Right lobe of liver (tissue), 6 donors: ENCODE results near the gene RREB1. TPM values are rescaled to one million over a fixed set of nuclear protein-coding genes. Genes with fewer than 3 reads are reported as not detected.
A peak's percentile ranks its signal among the peaks of the same experiment; 100 is the strongest.

Source experiments
- ATAC-seq, 4 donors: fragments of 200-7000 bp; cut with Tn5 transposase; one replicate each; pipeline ENCODE4 v1.9.1; 2020; ENCODE audit warnings: mild to moderate bottlenecking in 4 of 4, moderate library complexity in 4 of 4
- DNase-seq, 3 donors: peaks; one replicate each; pipeline ENCODE4 v3.0.0-alpha.2; 2020
- H3K27ac ChIP-seq, 3 donors: fragments of 200-600 bp; one replicate each; pipeline ENCODE4 v1.8.0; 2022
- H3K27me3 ChIP-seq, 2 donors: fragments of 200-600 bp; one replicate each; pipeline ENCODE4 v1.8.0; 2022
- H3K36me3 ChIP-seq, 4 donors: fragments of 200-600 bp; sonication (generic) in 1 of 4; one replicate each; pipeline versions ENCODE4 v1.5.1 to v1.8.0; 2017 to 2022; ENCODE audit warnings: control low read depth in 1 of 4
- H3K4me1 ChIP-seq, 4 donors: fragments of 200-600 bp; sonication (generic) in 1 of 4; one replicate each; pipeline versions ENCODE4 v1.5.1 to v1.8.0; 2017 to 2022; ENCODE audit warnings: control low read depth in 1 of 4
- H3K4me3 ChIP-seq, 3 donors: fragments of 200-600 bp; one replicate each; pipeline ENCODE4 v1.8.0; 2022
- H3K9me3 ChIP-seq, 4 donors: fragments of 200-600 bp; sonication (generic) in 1 of 4; one replicate each; pipeline versions ENCODE4 v1.5.1 to v1.8.0; 2017 to 2022; ENCODE audit warnings: control low read depth in 1 of 4
- POLR2A ChIP-seq: fragments of 450-650 bp; IDR thresholded peaks from one replicate; pipeline ENCODE4 v1.6.1; 2017; ENCODE audit warnings: antibody characterized with exemption, mild to moderate bottlenecking
- WGBS: methylation state at CpG from one replicate; pipeline ENCODE4 v1.1.6; 2018; ENCODE audit warnings: low coverage, low lambda C conversion rate; ENCODE audit not compliant: insufficient coverage; ENCODE audit errors: missing lambda C conversion rate; 5-methylcytosine and 5-hydroxymethylcytosine counted together
- intact Hi-C, 2 donors: fragments of 100-400 bp; cut with DNase I; formaldehyde crosslinking; loops; one replicate each; pipeline versions ENCODE4 v1.11.2 to v1.14.1; 2022
- total RNA-seq, 6 experiments: library from RNA; depleted of rRNA in 2 of 6; stranded (reverse); fragments of >200 nt in 2 of 6; fragmentation: NEBNext Ultra II Directional in 3 of 6; extraction: Animal tissue kit (Norgen Biotek cat#: 25700) in 3 of 6; gene quantifications; one replicate each; pipeline versions ENCODE4 v1.1.0 to v1.2.4, GENCODE V29; 2016 to 2023
- TF ChIP-seq, protein P1 (sequence below), 4 donors: fragments of 200-600 bp in 3 of 4; fragments of 450-650 bp in 1 of 4; IDR thresholded peaks; one replicate each; pipeline versions ENCODE4 v1.5.1 to v1.8.0; 2016 to 2022; ENCODE audit warnings: antibody characterized with exemption in 4 of 4, mild to moderate bottlenecking in 2 of 4
- donor health status: DM: no; HTN: yes; CAD: no.
- donor health status: DM: no; HTN: no; CAD: no.
- donor health status: DM: no; HTN: no; CAD: no.
- donor health status: DM: no; HTN: yes; CAD: no.
- donor health status: DM: no; HTN: yes; CAD: no.

RREB1 gene
- total RNA-seq, 6 experiments from 2014 or later: 28.7 to 46.3 (median 39.6) TPM

DNA sequence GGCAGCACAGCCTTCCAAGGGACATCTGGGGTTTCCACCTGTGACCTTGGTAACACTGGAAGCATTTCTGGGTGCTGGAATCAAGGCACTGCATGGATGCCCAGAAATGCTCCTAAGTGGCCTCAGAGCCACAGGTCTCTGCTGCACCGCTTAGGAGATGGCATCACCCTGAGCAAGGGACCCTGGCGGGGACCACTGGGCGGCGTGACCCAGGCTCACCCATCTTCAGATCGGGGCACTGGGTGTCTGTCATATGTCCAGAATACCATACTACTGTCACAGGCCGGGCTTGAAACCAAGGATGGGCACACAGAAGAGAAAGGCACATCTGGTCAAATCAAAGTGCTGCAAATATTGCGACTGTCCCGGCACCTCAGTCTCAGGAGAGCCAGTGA lies 159.3 kb downstream of the RREB1 start:
- Histone ChIP-seq H3K36me3 (no peaks in the 10 kb centered on the region), H3K27ac (no peak overlapping the region), H3K4me1 (peaks cover 0 to 20% (median 5%) of the 10 kb centered on the region in 4 donors), H3K27me3 (no peaks in the 10 kb centered on the region), H3K9me3 (no peaks in the 10 kb centered on the region), H3K4me3 (no peak overlapping the region)
- intact Hi-C loops: no loop called here
- WGBS: no CpG with 5 or more reads among the region's 8 CpGs
- TF ChIP-seq POLR2A: no peak
- TF ChIP-seq, protein P1, sequence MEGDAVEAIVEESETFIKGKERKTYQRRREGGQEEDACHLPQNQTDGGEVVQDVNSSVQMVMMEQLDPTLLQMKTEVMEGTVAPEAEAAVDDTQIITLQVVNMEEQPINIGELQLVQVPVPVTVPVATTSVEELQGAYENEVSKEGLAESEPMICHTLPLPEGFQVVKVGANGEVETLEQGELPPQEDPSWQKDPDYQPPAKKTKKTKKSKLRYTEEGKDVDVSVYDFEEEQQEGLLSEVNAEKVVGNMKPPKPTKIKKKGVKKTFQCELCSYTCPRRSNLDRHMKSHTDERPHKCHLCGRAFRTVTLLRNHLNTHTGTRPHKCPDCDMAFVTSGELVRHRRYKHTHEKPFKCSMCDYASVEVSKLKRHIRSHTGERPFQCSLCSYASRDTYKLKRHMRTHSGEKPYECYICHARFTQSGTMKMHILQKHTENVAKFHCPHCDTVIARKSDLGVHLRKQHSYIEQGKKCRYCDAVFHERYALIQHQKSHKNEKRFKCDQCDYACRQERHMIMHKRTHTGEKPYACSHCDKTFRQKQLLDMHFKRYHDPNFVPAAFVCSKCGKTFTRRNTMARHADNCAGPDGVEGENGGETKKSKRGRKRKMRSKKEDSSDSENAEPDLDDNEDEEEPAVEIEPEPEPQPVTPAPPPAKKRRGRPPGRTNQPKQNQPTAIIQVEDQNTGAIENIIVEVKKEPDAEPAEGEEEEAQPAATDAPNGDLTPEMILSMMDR (IDR thresholded peaks at IDR 0.05): no peak
- ATAC-seq: no peak
- DNase-seq: peak in 2 of 3 donors; percentile 36 to 37

DNA sequence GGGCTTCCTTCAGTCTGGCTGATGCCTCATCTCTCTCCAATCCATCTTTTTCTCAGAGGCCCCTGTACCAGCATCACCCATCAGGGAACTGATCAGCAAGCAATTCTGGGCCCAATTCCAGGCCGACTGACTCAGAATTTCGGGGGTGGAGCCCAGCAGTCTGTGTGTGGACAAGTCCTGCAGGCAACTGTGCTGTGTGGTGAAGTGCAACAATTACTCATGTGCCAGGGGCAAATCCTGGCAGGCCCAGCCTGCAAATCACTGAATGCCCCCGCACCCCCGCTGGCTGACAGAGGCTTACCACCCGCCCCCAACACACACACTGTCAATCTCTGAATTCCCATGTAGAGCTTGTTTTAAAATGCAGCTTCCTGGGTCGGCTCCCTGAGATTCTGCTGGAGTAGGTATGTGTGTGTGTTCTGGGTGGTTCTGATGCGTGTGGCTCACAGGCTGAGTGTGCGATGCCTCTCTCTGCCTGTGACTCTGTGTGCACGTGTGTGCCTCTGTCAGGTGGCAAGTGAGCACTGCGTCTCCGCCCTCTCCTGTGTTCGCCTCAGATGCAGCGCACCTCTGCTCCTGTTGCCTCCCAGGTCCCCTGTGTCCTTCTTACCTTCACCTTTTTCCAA lies 159.8 kb downstream of the RREB1 start:
- TF ChIP-seq, protein P1 (IDR thresholded peaks at IDR 0.05): no peak
- no peak for TF ChIP-seq POLR2A
- ATAC-seq: peak; percentile 45 to 71 (median 54)
- WGBS: 0% methylated on average over 5 of the region's 13 CpGs
- Histone ChIP-seq H3K9me3 (no peaks in the 10 kb centered on the region), H3K27ac (no peak overlapping the region), H3K4me1 (peaks cover 0 to 20% (median 5%) of the 10 kb centered on the region in 4 donors), H3K4me3 (no peak overlapping the region), H3K27me3 (no peaks in the 10 kb centered on the region), H3K36me3 (no peaks in the 10 kb centered on the region)
- peak; percentile 86 to 90 (median 88) for DNase-seq
- intact Hi-C loops: no loop called here

DNA sequence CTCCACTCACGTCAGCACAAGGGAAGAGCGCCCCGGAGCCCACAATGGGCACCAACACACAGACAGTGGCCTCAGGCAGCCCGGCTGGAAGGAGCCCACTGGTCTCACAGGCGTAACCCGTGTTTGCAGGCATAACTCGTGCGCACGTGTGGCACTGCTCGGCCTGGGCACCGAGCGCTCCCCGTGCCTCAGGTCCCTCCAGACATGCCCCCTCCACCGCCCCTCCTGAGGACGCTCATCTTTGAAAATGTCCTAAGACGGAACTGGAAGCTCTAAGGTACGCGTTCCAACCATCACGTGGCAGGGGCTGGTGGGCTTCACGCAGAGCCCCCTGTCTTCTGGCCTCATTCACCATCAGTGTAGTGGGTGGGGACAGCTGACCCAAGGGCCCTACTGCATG lies 160.6 kb downstream of the RREB1 start:
- H3K27ac ChIP-seq: no peak overlapping the region
- WGBS: 71% methylated on average over 4 of the region's 20 CpGs
- no peaks in the 10 kb centered on the region for H3K9me3 ChIP-seq
- intact Hi-C loops: no loop called here
- peaks cover 0 to 20% (median 5%) of the 10 kb centered on the region in 4 donors for H3K4me1 ChIP-seq
- H3K4me3 ChIP-seq: no peak overlapping the region
- TF ChIP-seq POLR2A: no peak
- TF ChIP-seq, protein P1 (IDR thresholded peaks at IDR 0.05): no peak
- H3K36me3 ChIP-seq: no peaks in the 10 kb centered on the region
- DNase-seq (peak in 2 of 3 donors; percentile 15 to 29), ATAC-seq (no peak)
- H3K27me3 ChIP-seq: no peaks in the 10 kb centered on the region

DNA sequence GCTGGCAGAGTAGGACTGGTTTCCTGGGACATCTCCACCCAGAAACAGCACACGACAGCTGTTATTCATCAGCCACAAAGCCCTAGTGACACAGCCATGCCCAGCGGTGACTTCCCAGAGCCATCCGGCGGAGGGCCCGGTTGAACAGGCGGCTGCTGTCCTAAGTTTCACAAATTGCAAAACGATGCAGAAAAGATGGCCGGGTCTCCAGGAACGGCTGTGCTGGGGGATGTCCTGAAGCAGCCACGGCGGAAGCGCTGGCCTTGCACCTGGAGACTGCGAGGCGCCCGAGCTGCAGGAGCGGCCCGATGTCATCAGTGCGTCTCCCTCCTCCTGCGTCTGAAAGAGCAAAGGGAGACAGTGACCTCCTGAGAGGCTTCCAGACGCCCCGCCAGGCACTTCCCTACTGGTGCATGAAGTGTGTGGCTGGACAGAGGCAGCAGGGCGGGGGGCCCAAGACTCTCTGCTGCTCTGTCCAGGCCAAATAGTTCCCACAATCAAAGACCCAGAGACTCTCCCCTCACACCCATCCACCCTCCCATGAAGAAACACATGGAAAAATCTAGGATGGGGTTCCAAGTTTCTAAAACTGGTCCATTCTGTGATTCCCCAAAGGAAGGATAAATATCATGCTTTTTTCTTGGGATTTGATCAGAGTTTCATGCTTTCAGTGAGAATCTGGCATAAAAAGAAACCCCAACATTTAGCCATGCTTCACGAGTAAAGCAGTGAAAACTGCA lies 161.2 kb downstream of the RREB1 start:
- TF ChIP-seq POLR2A: no peak
- TF ChIP-seq, protein P1 (IDR thresholded peaks at IDR 0.05): no peak
- H3K4me1 ChIP-seq: peaks cover 0 to 20% (median 5%) of the 10 kb centered on the region in 4 donors
- no peak overlapping the region for H3K4me3 ChIP-seq
- H3K36me3 ChIP-seq: no peaks in the 10 kb centered on the region
- WGBS: 71% methylated on average over 1 of the region's 23 CpGs
- no peaks in the 10 kb centered on the region for H3K27me3 ChIP-seq
- ATAC-seq (no peak), DNase-seq (peak in 1 of 3 donors; percentile 30)
- no peak overlapping the region for H3K27ac ChIP-seq
- H3K9me3 ChIP-seq: no peaks in the 10 kb centered on the region
- intact Hi-C loops: no loop called here
